ENCODE data around the gene SIGLEC10. TPM values are rescaled to one million over a fixed set of nuclear protein-coding genes. Genes with fewer than 3 reads are reported as not detected.

SIGLEC10 gene
- polyA plus RNA-seq, 1 donor (not counting 4 experiments of a cell fraction or from before 2014, with no cell fraction given): not detected

DNA sequence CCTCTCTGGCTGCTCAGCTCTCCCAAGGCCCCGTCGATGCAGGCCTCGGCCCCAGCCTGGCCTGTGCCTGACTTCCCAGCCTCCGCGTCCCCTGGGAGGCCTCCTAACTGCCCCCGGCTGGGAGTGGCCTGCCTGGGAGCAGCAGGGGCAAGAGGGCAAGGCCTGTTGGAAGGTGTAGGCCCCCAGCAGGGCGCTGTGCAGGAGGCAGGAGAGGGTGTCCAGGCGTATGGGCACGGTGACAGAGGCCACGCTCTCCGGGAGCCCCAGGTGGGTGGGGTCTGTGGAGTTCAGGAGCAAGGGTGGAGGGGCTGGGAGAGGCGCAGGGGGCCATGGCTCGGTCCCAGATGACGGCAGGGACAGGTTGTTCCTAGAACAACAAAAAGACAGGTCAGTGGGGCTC, 28.3 kb downstream of the SIGLEC10 start:
- Histone ChIP-seq H3K79me2 (ENCODE audit: control insufficient read depth, insufficient read depth, low read length) (no peaks in the 10 kb centered on the region), H4K20me1 (ENCODE audit: control insufficient read depth, extremely low read depth, insufficient read depth, low read length) (no peaks in the 10 kb centered on the region), H3K4me3 (ENCODE audit: control insufficient read depth in 2 of 3, extremely low read depth in 1 of 3, insufficient read depth in 2 of 3, low read depth in 1 of 3, low read length in 3 of 3) (no peak overlapping the region), H3K9me1 (ENCODE audit: control insufficient read depth, extremely low read depth, insufficient read depth, low read length) (no peaks in the 10 kb centered on the region), H3K9me3 (ENCODE audit: control insufficient read depth, low read depth, low read length) (no peaks in the 10 kb centered on the region), H3K36me3 (ENCODE audit: control insufficient read depth in 2 of 2, extremely low read depth in 1 of 2, insufficient read depth in 2 of 2, low read length in 2 of 2) (no peaks in the 10 kb centered on the region), H3K4me2 (ENCODE audit: control insufficient read depth, extremely low read depth, insufficient read depth, low read depth, low read length) (no peak overlapping the region), H2AFZ (ENCODE audit: control insufficient read depth, low read length) (no peak overlapping the region), H3K27ac (ENCODE audit: control insufficient read depth, insufficient read depth, low read length) (no peak overlapping the region), H3K27me3 (ENCODE audit: control insufficient read depth, extremely low read depth, insufficient read depth, low read length) (no peaks in the 10 kb centered on the region), H3K4me1 (ENCODE audit: control insufficient read depth, extremely low read depth, insufficient read depth, low read length) (no peaks in the 10 kb centered on the region), H3K9ac (ENCODE audit: control insufficient read depth, extremely low read depth, insufficient read depth, low read length) (no peak overlapping the region)
- DNase-seq (ENCODE audit: low read depth, low spot score) (no peak), FAIRE-seq (no peak)
- dilution Hi-C loops (cut with MboI; ENCODE audit: extremely low pct_ligation_motif_present, low sequenced_read_pairs): no loop called here
- TF ChIP-seq, protein P1, sequence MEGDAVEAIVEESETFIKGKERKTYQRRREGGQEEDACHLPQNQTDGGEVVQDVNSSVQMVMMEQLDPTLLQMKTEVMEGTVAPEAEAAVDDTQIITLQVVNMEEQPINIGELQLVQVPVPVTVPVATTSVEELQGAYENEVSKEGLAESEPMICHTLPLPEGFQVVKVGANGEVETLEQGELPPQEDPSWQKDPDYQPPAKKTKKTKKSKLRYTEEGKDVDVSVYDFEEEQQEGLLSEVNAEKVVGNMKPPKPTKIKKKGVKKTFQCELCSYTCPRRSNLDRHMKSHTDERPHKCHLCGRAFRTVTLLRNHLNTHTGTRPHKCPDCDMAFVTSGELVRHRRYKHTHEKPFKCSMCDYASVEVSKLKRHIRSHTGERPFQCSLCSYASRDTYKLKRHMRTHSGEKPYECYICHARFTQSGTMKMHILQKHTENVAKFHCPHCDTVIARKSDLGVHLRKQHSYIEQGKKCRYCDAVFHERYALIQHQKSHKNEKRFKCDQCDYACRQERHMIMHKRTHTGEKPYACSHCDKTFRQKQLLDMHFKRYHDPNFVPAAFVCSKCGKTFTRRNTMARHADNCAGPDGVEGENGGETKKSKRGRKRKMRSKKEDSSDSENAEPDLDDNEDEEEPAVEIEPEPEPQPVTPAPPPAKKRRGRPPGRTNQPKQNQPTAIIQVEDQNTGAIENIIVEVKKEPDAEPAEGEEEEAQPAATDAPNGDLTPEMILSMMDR (optimal IDR thresholded peaks at IDR 0.05 in 1 of 3, IDR thresholded peaks at IDR 0.05 in 1 of 3, conservative IDR thresholded peaks at IDR 0.05 in 1 of 3; ENCODE audit: extremely low read depth in 1 of 3, insufficient read depth in 2 of 3, low read length in 3 of 3): no peak
- TF ChIP-seq EZH2 (IDR thresholded peaks at IDR 0.05; ENCODE audit: low read length): no peak

DNA sequence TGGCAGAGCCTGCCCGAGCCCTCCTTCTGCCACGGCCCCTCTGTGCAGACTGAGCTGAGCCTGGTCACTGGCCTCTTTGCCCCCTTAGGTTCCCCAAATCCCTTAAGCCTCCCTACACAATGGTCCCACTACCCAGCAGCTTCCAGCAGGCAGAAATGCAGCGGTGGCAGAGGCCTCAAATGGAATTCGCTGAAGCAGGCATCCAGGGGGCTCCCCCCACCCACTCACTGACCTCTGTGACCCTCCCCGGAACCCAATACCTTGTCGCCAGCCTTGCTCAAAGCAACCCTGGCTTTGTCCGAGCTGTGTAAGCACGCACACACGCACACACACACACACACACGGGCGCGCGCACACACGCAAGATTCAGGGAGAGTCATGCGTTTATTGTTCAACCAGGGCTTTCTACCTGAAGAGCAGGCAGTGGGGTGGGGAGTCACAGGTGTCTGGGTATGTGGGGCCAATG, 29.5 kb downstream of the SIGLEC10 start, which contains the start of gene LIM2:
Gene LIM2 (minus strand): TSS at position 51 of the 466 bp plus-strand sequence. CDS start 531 bp downstream, outside the sequence.
- H2AFZ ChIP-seq (ENCODE audit: control insufficient read depth, low read length): no peak within 1 kb of the TSS
- no peak within 1 kb of the TSS for H3K4me3 ChIP-seq (ENCODE audit: control insufficient read depth in 2 of 3, extremely low read depth in 1 of 3, insufficient read depth in 2 of 3, low read depth in 1 of 3, low read length in 3 of 3)
- H3K27ac ChIP-seq (ENCODE audit: control insufficient read depth, insufficient read depth, low read length): no peak within 1 kb of the TSS
- H3K9ac ChIP-seq (ENCODE audit: control insufficient read depth, extremely low read depth, insufficient read depth, low read length): no peak within 1 kb of the TSS
- no peak within 1 kb of the TSS for H3K4me2 ChIP-seq (ENCODE audit: control insufficient read depth, extremely low read depth, insufficient read depth, low read depth, low read length)
- FAIRE-seq (no peak), DNase-seq (ENCODE audit: low read depth, low spot score) (no peak)
- H3K4me1 ChIP-seq (ENCODE audit: control insufficient read depth, extremely low read depth, insufficient read depth, low read length): no peaks in the 10 kb centered on the region
- TF ChIP-seq, protein P1 (optimal IDR thresholded peaks at IDR 0.05 in 1 of 3, IDR thresholded peaks at IDR 0.05 in 1 of 3, conservative IDR thresholded peaks at IDR 0.05 in 1 of 3; ENCODE audit: extremely low read depth in 1 of 3, insufficient read depth in 2 of 3, low read length in 3 of 3): no peak
- no peak for TF ChIP-seq EZH2 (IDR thresholded peaks at IDR 0.05; ENCODE audit: low read length)
- dilution Hi-C loops (cut with MboI; ENCODE audit: extremely low pct_ligation_motif_present, low sequenced_read_pairs): no loop called here
- no peaks in the 10 kb centered on the region for H4K20me1 ChIP-seq (ENCODE audit: control insufficient read depth, extremely low read depth, insufficient read depth, low read length)
- no peaks in the 10 kb centered on the region for H3K9me1 ChIP-seq (ENCODE audit: control insufficient read depth, extremely low read depth, insufficient read depth, low read length)
- H3K9me3 ChIP-seq (ENCODE audit: control insufficient read depth, low read depth, low read length): no peaks in the 10 kb centered on the region
- H3K27me3 ChIP-seq (ENCODE audit: control insufficient read depth, extremely low read depth, insufficient read depth, low read length): no peaks in the 10 kb centered on the region
- no peaks in the 10 kb centered on the region for H3K36me3 ChIP-seq (ENCODE audit: control insufficient read depth in 2 of 2, extremely low read depth in 1 of 2, insufficient read depth in 2 of 2, low read length in 2 of 2)
- H3K79me2 ChIP-seq (ENCODE audit: control insufficient read depth, insufficient read depth, low read length): no peaks in the 10 kb centered on the region
